Progenitor cell of endocrine pancreas (in vitro differentiated cells): ENCODE measurements around the gene CYLD. TPM values are rescaled to one million over a fixed set of nuclear protein-coding genes. Genes with fewer than 3 reads are reported as not detected.

Experiments
- DNase-seq: peaks from one replicate; pipeline ENCODE4 v3.0.0; 2021; ENCODE audit warnings: low spot score; ENCODE audit not compliant: unreplicated experiment
- H3K27ac Mint-ChIP-seq: 2 replicates; pipeline ENCODE4 v1.8.0; 2021; ENCODE audit warnings: mild to moderate bottlenecking, moderate library complexity, mixed read lengths
- H3K27me3 Mint-ChIP-seq: 2 replicates; pipeline ENCODE4 v1.8.0; 2021; ENCODE audit warnings: mixed read lengths
- H3K36me3 Mint-ChIP-seq: 2 replicates; pipeline ENCODE4 v1.8.0; 2022; ENCODE audit warnings: mixed read lengths; ENCODE audit not compliant: insufficient read depth
- H3K4me1 Mint-ChIP-seq: 2 replicates; pipeline ENCODE4 v1.8.0; 2021; ENCODE audit warnings: low read depth, mixed read lengths
- H3K4me3 Mint-ChIP-seq: 2 replicates; pipeline ENCODE4 v1.8.0; 2021; ENCODE audit warnings: low read depth, mild to moderate bottlenecking, moderate library complexity, mixed read lengths
- H3K9me3 Mint-ChIP-seq: 2 replicates; pipeline ENCODE4 v1.8.0; 2021; ENCODE audit warnings: low read depth, mixed read lengths
- total RNA-seq: library from RNA; stranded (reverse); gene quantifications from 2 replicates; pipeline ENCODE4 v1.2.1, GENCODE V29; 2021
- TF ChIP-seq, protein P1 (sequence below): fragments of 200-600 bp; sonication (generic); IDR thresholded peaks from one replicate; pipeline ENCODE4 v1.5.0; 2021; ENCODE audit warnings: antibody characterized with exemption, mild to moderate bottlenecking; ENCODE audit not compliant: unreplicated experiment

Gene CYLD
- total RNA-seq, 1 donor from 2014 or later = 21.9 TPM

DNA sequence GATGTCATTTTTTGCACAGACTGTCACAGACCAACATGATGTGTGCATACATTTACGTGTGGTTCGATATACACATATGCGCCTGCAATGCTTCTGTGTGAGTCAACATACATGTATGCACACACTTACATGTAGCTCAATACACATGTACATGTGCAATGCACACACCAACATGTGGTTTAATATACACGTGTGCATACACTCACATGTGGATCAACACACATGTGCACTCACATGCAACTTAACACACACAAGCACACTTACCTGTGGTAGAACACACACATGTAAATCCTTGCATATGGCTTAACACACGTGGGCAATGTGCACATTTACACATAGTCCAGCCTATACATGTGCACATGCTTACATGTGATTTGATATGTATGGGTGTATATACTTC, 97.5 kb downstream of the CYLD start:
- no peaks in the 10 kb centered on the region for H3K9me3 Mint-ChIP-seq
- no peak for DNase-seq
- H3K27me3 Mint-ChIP-seq = peaks cover 49% of the 10 kb centered on the region
- no peak overlapping the region for H3K27ac Mint-ChIP-seq
- TF ChIP-seq, protein P1, sequence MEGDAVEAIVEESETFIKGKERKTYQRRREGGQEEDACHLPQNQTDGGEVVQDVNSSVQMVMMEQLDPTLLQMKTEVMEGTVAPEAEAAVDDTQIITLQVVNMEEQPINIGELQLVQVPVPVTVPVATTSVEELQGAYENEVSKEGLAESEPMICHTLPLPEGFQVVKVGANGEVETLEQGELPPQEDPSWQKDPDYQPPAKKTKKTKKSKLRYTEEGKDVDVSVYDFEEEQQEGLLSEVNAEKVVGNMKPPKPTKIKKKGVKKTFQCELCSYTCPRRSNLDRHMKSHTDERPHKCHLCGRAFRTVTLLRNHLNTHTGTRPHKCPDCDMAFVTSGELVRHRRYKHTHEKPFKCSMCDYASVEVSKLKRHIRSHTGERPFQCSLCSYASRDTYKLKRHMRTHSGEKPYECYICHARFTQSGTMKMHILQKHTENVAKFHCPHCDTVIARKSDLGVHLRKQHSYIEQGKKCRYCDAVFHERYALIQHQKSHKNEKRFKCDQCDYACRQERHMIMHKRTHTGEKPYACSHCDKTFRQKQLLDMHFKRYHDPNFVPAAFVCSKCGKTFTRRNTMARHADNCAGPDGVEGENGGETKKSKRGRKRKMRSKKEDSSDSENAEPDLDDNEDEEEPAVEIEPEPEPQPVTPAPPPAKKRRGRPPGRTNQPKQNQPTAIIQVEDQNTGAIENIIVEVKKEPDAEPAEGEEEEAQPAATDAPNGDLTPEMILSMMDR = no peak
- no peaks in the 10 kb centered on the region for H3K36me3 Mint-ChIP-seq
- no peak overlapping the region for H3K4me3 Mint-ChIP-seq
- peaks cover 12% of the 10 kb centered on the region for H3K4me1 Mint-ChIP-seq

DNA sequence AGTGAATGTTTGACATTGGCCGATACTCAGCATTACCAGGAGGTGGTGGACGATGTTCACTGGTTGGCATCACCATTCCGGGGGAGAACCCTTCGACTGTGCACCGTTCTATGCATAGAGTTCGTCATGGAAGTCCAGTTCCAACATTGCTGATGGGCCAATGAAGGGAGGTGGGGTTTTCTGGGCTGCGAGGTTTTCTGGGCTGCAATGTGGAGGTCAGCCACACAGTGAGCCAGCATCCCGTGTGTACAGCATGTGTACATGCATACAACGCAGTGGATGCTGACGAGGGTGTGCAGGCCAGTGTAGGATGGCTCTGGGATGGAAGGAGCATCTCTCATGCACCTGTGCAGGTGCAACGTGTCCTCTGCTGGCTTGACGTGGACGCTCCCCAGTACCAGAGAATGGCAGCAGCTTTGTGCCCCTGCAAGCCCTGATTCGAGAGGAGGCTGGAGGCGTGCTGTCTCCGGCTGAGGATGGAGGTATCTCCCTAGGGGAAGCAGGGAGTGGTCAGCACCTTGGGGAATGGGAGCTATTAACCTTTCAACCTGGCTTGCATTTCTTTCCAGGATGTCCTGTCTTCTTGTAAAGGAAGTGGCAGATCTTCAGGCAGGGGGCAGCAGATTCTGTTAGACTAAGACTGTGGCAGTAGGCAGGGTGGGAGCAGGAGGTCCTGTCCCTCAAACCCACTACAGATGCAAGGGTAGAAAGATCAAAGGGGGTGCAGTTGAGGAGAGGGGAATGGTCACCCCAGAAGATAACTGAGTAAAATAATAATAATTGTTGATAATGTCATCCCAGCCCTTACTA, 98.2 kb downstream of the CYLD start:
- Mint-ChIP-seq H3K27me3 (peaks cover 48% of the 10 kb centered on the region), H3K9me3 (no peaks in the 10 kb centered on the region), H3K36me3 (no peaks in the 10 kb centered on the region), H3K27ac (no peak overlapping the region), H3K4me1 (peaks cover 18% of the 10 kb centered on the region), H3K4me3 (no peak overlapping the region)
- DNase-seq = no peak
- TF ChIP-seq, protein P1 = no peak

DNA sequence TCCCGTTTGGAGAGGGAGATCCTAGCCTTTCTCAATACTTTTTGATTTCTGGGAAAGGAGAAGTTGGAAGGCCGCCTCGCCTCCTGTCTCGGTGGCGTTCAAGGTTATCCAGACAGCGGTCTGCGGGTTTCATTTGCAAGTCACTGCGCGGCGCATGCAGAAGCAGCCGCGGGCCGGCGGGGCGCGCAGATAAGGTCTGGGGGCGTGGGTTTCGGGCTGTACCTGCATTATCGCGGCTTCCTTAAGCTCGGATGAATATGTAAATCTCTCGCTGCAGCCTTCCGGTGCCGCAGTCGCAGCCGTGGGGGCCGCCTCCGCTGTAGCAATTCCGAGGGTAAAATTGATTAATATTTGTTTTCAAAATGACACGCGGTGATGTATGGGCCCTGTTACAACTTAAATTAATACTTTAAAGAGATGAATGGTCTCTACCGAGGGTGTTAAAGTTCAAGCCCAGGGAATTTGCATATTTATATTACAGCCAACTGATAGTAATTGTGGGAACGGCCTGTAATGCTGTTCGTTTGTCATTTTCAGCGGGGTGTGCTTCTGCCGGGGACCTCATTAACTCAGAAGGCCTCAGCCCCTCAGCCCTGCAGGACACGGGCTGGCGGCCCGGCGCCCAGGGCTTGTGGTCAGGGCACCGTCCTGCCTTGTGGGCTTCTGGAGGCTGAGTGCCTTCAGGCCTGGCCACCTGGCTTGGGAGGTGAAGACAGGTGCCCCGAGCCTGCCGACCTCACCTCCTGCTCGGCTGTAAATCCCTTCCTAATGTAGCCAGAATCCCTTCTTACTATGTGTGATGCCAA, 99.4 kb downstream of the CYLD start:
- TF ChIP-seq, protein P1 = no peak
- Mint-ChIP-seq H3K36me3 (no peaks in the 10 kb centered on the region), H3K27me3 (peaks cover 53% of the 10 kb centered on the region), H3K4me3 (peak overlapping the region; percentile 56), H3K9me3 (no peaks in the 10 kb centered on the region), H3K27ac (no peak overlapping the region), H3K4me1 (peaks cover 20% of the 10 kb centered on the region)
- peak; percentile 8 for DNase-seq

DNA sequence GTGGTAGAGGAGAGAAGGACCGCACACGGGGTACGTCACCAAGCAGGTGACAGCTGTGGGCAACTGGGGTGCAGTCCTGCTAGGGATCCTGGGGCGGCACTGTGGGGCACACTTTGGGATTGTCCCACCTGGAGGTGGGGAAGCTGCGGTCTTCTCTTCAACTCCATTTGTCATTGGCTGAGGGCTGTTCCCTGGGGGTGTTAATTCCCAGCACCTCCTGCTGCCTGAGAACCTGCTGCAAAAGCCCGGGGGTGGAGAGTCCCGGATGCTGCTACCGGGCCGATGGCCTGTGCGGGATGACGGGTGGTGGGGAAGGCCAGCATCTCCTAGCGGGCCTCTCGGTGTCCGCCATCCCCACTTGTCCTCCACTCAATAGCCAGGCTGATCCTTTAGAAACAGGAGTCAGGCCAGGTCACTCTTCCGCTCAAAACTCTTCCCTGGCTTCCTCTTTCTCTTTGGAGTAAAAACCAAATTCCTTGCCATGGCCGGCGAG, 100.2 kb downstream of the CYLD start:
- TF ChIP-seq, protein P1 = no peak
- no peak overlapping the region for H3K4me3 Mint-ChIP-seq
- DNase-seq = no peak
- peaks cover 20% of the 10 kb centered on the region for H3K4me1 Mint-ChIP-seq
- no peak overlapping the region for H3K27ac Mint-ChIP-seq
- H3K36me3 Mint-ChIP-seq = no peaks in the 10 kb centered on the region
- H3K9me3 Mint-ChIP-seq = no peaks in the 10 kb centered on the region
- H3K27me3 Mint-ChIP-seq = peaks cover 56% of the 10 kb centered on the region

DNA sequence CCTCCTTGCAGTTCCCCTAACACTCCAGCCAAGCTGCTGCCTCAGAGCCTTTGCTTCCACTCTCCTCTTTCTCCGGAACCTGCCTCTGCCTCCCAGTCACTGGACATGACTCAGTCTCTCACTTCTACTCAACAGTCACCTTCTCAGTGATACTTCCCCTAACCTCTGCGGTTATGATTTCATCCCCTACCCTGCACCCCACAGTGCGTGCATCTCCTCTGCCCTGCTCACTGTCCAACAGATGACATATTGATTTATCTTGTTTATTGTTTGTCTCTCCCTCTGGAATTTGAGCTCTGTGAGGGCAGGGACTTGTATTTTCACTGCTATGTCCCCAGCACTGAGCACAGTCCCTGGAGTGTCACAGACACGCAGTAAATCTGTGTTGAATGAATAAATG, 100.7 kb downstream of the CYLD start:
- Mint-ChIP-seq H3K27ac (no peak overlapping the region), H3K4me1 (peaks cover 20% of the 10 kb centered on the region), H3K9me3 (no peaks in the 10 kb centered on the region), H3K4me3 (no peak overlapping the region), H3K27me3 (peaks cover 60% of the 10 kb centered on the region), H3K36me3 (no peaks in the 10 kb centered on the region)
- DNase-seq = no peak
- TF ChIP-seq, protein P1 = no peak
